Measurements from ENCODE around the gene LATS1. TPM values are rescaled to one million over a fixed set of nuclear protein-coding genes. Genes with fewer than 3 reads are reported as not detected.

LATS1 gene
- total and polyA plus RNA-seq, 4 donors, result 2.7 to 9.2 (median 5.5) TPM

DNA sequence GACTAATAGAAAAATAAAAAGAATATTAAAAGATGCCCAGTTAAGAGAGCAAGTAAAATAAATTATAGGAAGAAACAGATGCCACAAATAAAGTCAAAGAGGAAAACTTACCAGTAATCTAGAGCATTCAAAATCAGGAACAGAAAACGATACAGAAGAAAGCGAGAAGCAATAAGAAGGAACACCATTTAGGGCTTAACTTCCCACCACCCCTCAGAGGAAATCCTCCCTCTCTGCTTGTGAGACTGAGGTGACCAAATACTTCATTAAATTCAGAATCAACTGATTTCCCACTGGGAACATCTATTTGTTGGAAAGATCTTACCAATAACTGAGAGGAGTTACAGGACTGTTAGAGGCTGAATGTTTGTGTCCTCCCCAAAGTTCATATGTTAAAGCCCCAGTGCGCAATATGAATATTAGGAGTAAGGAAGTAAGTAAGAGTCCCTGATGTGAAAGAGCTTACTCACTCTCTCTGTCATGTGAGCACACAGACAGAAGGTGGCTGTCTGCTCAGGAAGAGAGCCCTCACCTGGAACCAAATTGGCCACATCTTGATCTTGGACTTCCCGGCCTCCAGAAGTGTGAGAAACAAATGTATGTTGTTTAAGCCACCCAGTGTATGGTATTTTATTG lies 88.9 kb downstream of the LATS1 start:
- DNase-seq (ENCODE audit: low spot score), result no peak
- no peak for TF ChIP-seq NR2F2 (IDR thresholded peaks at IDR 0.05)
- TF ChIP-seq, protein P1, sequence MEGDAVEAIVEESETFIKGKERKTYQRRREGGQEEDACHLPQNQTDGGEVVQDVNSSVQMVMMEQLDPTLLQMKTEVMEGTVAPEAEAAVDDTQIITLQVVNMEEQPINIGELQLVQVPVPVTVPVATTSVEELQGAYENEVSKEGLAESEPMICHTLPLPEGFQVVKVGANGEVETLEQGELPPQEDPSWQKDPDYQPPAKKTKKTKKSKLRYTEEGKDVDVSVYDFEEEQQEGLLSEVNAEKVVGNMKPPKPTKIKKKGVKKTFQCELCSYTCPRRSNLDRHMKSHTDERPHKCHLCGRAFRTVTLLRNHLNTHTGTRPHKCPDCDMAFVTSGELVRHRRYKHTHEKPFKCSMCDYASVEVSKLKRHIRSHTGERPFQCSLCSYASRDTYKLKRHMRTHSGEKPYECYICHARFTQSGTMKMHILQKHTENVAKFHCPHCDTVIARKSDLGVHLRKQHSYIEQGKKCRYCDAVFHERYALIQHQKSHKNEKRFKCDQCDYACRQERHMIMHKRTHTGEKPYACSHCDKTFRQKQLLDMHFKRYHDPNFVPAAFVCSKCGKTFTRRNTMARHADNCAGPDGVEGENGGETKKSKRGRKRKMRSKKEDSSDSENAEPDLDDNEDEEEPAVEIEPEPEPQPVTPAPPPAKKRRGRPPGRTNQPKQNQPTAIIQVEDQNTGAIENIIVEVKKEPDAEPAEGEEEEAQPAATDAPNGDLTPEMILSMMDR (IDR thresholded peaks at IDR 0.05; ENCODE audit: low read depth, low read length, missing input control), result no peak
- Histone ChIP-seq H3K9me3 (ENCODE audit: control insufficient read depth in 4 of 4, low read length in 3 of 4) (no peaks in the 10 kb centered on the region), H3K27me3 (ENCODE audit: control insufficient read depth in 4 of 4, insufficient read depth in 4 of 4, low read length in 3 of 4) (no peaks in the 10 kb centered on the region), H3K4me3 (ENCODE audit: low read depth in 1 of 3, low read length in 3 of 3) (no peak overlapping the region), H3K36me3 (ENCODE audit: control insufficient read depth in 4 of 4, insufficient read depth in 3 of 4, low read depth in 1 of 4, low read length in 3 of 4) (peaks cover 0 to 6% (median 1%) of the 10 kb centered on the region in 4 donors), H3K4me1 (ENCODE audit: control insufficient read depth in 4 of 4, insufficient read depth in 4 of 4, low read length in 3 of 4) (no peaks in the 10 kb centered on the region), H3K9ac (ENCODE audit: low read depth in 1 of 2, low read length in 2 of 2) (no peak overlapping the region), H3K27ac (ENCODE audit: low read depth in 1 of 2, low read length in 2 of 2) (no peak overlapping the region)
- 92% methylated on average over 4 of the region's 4 CpGs for WGBS

DNA sequence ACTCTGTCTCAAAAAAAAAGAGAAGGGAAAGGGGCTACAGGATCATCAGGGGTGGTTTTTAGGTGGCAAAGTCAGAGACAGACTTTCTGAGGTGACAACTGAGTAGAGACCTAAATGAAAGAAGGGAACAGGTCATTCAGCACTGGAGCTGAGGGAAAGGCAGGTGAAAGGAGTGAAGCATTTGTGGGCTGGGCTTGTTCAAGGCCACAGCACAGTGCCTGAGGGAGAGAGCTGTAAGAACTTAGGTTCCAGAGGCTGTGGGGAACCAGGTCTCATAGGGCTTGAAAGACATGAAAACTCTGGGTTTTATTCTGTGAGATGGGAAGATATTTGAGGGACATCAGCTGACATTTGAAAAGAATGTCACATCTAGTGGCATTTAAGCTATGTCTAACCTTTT lies 90.2 kb downstream of the LATS1 start:
- no peak for DNase-seq (ENCODE audit: low spot score)
- no peak overlapping the region for H3K4me3 ChIP-seq (ENCODE audit: low read depth in 1 of 3, low read length in 3 of 3)
- TF ChIP-seq GABPA (IDR thresholded peaks at IDR 0.05 in 1 of 2, conservative IDR thresholded peaks at IDR 0.05 in 1 of 2), result no peak
- no peak for TF ChIP-seq ZBTB33 (IDR thresholded peaks at IDR 0.05)
- TF ChIP-seq YY1 (IDR thresholded peaks at IDR 0.05), result no peak
- TF ChIP-seq, protein P2, sequence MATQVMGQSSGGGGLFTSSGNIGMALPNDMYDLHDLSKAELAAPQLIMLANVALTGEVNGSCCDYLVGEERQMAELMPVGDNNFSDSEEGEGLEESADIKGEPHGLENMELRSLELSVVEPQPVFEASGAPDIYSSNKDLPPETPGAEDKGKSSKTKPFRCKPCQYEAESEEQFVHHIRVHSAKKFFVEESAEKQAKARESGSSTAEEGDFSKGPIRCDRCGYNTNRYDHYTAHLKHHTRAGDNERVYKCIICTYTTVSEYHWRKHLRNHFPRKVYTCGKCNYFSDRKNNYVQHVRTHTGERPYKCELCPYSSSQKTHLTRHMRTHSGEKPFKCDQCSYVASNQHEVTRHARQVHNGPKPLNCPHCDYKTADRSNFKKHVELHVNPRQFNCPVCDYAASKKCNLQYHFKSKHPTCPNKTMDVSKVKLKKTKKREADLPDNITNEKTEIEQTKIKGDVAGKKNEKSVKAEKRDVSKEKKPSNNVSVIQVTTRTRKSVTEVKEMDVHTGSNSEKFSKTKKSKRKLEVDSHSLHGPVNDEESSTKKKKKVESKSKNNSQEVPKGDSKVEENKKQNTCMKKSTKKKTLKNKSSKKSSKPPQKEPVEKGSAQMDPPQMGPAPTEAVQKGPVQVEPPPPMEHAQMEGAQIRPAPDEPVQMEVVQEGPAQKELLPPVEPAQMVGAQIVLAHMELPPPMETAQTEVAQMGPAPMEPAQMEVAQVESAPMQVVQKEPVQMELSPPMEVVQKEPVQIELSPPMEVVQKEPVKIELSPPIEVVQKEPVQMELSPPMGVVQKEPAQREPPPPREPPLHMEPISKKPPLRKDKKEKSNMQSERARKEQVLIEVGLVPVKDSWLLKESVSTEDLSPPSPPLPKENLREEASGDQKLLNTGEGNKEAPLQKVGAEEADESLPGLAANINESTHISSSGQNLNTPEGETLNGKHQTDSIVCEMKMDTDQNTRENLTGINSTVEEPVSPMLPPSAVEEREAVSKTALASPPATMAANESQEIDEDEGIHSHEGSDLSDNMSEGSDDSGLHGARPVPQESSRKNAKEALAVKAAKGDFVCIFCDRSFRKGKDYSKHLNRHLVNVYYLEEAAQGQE (IDR thresholded peaks at IDR 0.05), result no peak
- TF ChIP-seq, protein P3, sequence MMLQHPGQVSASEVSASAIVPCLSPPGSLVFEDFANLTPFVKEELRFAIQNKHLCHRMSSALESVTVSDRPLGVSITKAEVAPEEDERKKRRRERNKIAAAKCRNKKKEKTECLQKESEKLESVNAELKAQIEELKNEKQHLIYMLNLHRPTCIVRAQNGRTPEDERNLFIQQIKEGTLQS (IDR thresholded peaks at IDR 0.05), result no peak
- no peak for TF ChIP-seq FOXA1 (IDR thresholded peaks at IDR 0.05)
- TF ChIP-seq, protein P1 (IDR thresholded peaks at IDR 0.05; ENCODE audit: low read depth, low read length, missing input control), result no peak
- no peak for TF ChIP-seq EGR1 (IDR thresholded peaks at IDR 0.05; ENCODE audit: low read depth in 2 of 2)
- TF ChIP-seq RAD21 (IDR thresholded peaks at IDR 0.05), result no peak
- TF ChIP-seq NR2F2 (IDR thresholded peaks at IDR 0.05), result no peak
- TF ChIP-seq HNF4G (IDR thresholded peaks at IDR 0.05), result no peak
- no peak for TF ChIP-seq RXRA (IDR thresholded peaks at IDR 0.05)
- TF ChIP-seq TAF1 (conservative IDR thresholded peaks at IDR 0.05), result no peak
- no peak for TF ChIP-seq FOXA2 (IDR thresholded peaks at IDR 0.05)
- H3K4me1 ChIP-seq (ENCODE audit: control insufficient read depth in 4 of 4, insufficient read depth in 4 of 4, low read length in 3 of 4), result no peaks in the 10 kb centered on the region
- no peak overlapping the region for H3K9ac ChIP-seq (ENCODE audit: low read depth in 1 of 2, low read length in 2 of 2)
- no peaks in the 10 kb centered on the region for H3K27me3 ChIP-seq (ENCODE audit: control insufficient read depth in 4 of 4, insufficient read depth in 4 of 4, low read length in 3 of 4)
- H3K27ac ChIP-seq (ENCODE audit: low read depth in 1 of 2, low read length in 2 of 2), result no peak overlapping the region
- H3K36me3 ChIP-seq (ENCODE audit: control insufficient read depth in 4 of 4, insufficient read depth in 3 of 4, low read depth in 1 of 4, low read length in 3 of 4), result peaks cover 0 to 6% (median 3%) of the 10 kb centered on the region in 4 donors
- H3K9me3 ChIP-seq (ENCODE audit: control insufficient read depth in 4 of 4, low read length in 3 of 4), result no peaks in the 10 kb centered on the region
